GM12878 (cell line): ENCODE measurements around the gene PHC2.

Experiments used
- BHLHE40 ChIP-seq, 2 experiments: fragments of 450-650 bp in 1 of 2; IDR thresholded peaks; 2 replicates each; pipeline ENCODE4 v1.6.1; 2011 to 2017; ENCODE audit warnings: low read depth in 2 of 2, borderline replicate concordance in 1 of 2, improper control_type of control experiment in 1 of 2, low read length in 1 of 2, mild to moderate bottlenecking in 1 of 2
- CREB1 ChIP-seq: IDR thresholded peaks from 2 replicates; pipeline ENCODE4 v1.6.1; 2012; ENCODE audit warnings: low read depth, mild to moderate bottlenecking, inconsistent platforms
- CTCF ChIP-seq, 3 experiments: IDR thresholded peaks in 2 of 3; conservative IDR thresholded peaks in 1 of 3; 2 replicates each; pipeline ENCODE4 v1.5.1; 2011; ENCODE audit warnings: low read depth in 3 of 3, low read length in 3 of 3, mild to moderate bottlenecking in 3 of 3, control low read depth in 2 of 3, moderate library complexity in 2 of 3, inconsistent platforms in 1 of 3, mixed read lengths in 1 of 3; ENCODE audit not compliant: control insufficient read depth in 2 of 3, insufficient read depth in 1 of 3; ENCODE audit errors: extremely low read depth in 1 of 3
- EP300 ChIP-seq, 2 experiments: fragments of 150-350 bp in 1 of 2; IDR thresholded peaks; 2 replicates each; pipeline ENCODE4 v1.6.1; 2011 to 2012; ENCODE audit warnings: low read depth in 2 of 2, low read length in 2 of 2, borderline replicate concordance in 1 of 2, improper control_type of control experiment in 1 of 2, inconsistent platforms in 1 of 2; ENCODE audit not compliant: control insufficient read depth in 1 of 2
- RAD21 ChIP-seq: IDR thresholded peaks from 2 replicates; pipeline ENCODE4 v1.6.1; 2011; ENCODE audit warnings: mild to moderate bottlenecking, low read depth, low read length, moderate library complexity; ENCODE audit not compliant: insufficient read depth
- REST ChIP-seq: IDR thresholded peaks from 2 replicates; pipeline ENCODE4 v1.6.1; 2012; ENCODE audit warnings: mild to moderate bottlenecking, low read depth, low read length
- SMC3 ChIP-seq: IDR thresholded peaks from 2 replicates; pipeline ENCODE4 v1.6.1; 2011; ENCODE audit warnings: low read length, improper control_type of control experiment, borderline replicate concordance
- TCF7 ChIP-seq: IDR thresholded peaks from 2 replicates; pipeline ENCODE4 v1.6.1; 2014; ENCODE audit warnings: antibody characterized with exemption, borderline replicate concordance
- YY1 ChIP-seq: IDR thresholded peaks from 2 replicates; pipeline ENCODE4 v1.6.1; 2011; ENCODE audit warnings: low read depth, mild to moderate bottlenecking, low read length

GRCh38 chr1:33401471-33401870 is 29.4 kb downstream of the PHC2 start:
- TF ChIP-seq CTCF (IDR thresholded peaks at IDR 0.05 in 2 of 3, conservative IDR thresholded peaks at IDR 0.05 in 1 of 3; ENCODE audit: control insufficient read depth in 2 of 3, extremely low read depth in 1 of 3, insufficient read depth in 1 of 3, low read depth in 3 of 3, low read length in 3 of 3) (no peak), CREB1 (no peak), EP300 (IDR thresholded peaks at IDR 0.05; ENCODE audit: borderline replicate concordance in 1 of 2, control insufficient read depth in 1 of 2, low read depth in 2 of 2, low read length in 2 of 2) (no peak), RAD21 (no peak), TCF7 (no peak), SMC3 (no peak), YY1 (no peak), REST (no peak), BHLHE40 (IDR thresholded peaks at IDR 0.05; ENCODE audit: borderline replicate concordance in 1 of 2, low read depth in 2 of 2, low read length in 1 of 2) (no peak)
